IPS-18c (cell line): ENCODE results near the gene CIZ1.
"Not testable (repeated sequence)": the region's sequence is repeated elsewhere in the genome, so short reads cannot be mapped to it uniquely, and the experiment has no call there.

Experiments used
- H3K4me3 ChIP-seq: 2 replicates; pipeline ENCODE4 v1.7.0; 2013; ENCODE audit warnings: low read depth, mild to moderate bottlenecking, low read length, moderate library complexity; ENCODE audit not compliant: insufficient read depth
- H3K9me3 ChIP-seq: one replicate; pipeline ENCODE4 v1.6.1; 2013; ENCODE audit warnings: mild to moderate bottlenecking, low read length, moderate library complexity; ENCODE audit not compliant: control insufficient read depth, insufficient read depth

CIZ1 gene

DNA sequence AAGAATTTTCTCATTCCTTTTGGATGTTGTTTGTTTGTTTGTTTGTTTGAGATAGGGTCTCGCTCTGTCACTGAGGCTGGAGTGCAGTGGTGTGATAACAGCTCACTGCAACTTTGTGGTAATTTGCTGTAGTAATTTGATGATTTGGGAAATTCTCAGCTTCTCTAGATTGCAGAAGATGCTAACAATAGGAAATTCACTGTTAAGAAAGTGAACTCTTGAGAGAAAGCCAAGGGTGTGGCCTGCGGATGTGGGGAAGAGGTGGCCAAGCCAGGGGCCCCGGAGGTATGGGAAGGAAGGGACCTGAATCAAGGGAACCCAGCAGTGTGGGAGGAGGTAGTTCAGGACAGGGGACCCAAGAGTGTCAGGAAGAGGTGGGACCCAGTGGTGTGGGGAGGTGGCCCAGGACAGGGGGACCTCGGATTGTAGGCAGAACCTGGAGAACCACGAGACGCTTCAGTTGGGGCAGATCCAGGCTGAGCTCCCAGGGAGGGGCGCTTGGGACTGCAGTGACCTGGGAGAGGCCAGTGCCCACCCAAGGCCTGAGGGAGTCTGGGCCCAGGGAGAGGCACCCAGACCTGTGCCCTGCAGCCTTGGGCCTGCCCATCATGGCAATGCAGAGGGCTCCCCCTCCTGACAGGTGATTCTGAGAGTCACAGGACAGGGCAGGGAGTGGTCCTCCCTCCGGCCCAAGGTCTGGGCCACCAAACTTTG is 47.7 kb downstream of the CIZ1 start:
- no peaks in the 10 kb centered on the region for H3K9me3 ChIP-seq
- no peak overlapping the region for H3K4me3 ChIP-seq

DNA sequence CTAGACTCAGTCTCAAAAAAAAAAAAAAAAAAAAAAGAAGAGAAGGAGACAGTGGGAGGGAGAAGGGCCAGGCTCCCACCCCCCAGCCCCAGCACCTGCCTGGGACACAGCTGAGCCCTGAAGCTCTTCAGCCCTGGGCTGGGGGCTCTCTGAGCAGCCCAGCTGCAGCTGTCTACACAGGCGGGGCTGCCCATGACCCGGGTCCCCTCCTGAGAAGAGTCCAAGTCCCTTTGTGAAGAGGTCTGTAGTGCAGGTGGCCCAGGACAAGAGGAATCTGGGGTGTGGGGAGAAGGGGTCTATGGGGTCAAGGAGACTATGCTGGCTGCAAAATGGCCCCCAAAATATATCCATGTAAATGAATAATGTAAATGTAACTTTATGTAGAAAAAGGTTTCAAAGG is 48.8 kb downstream of the CIZ1 start:
- no peak overlapping the region for H3K4me3 ChIP-seq
- H3K9me3 ChIP-seq: no peaks in the 10 kb centered on the region

DNA sequence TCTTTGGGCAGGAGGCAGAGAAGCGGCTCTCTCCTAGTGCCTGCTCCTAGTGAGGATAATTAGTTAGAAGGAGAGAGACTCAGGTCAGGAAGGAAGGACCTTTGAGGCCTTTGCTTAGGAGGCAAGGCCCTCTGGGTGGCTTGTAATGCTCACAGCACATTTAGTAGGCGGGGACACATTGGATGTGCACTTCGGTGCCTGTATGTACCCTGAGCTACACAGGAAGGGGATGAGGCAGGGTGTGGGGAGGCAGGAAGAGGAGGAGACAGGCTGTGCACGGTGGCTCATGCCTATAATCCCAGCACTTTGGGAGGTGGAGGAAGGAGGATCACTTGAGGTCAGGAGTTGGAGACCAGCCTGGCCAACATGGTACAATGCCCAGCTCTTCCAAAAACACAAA is 49.3 kb downstream of the CIZ1 start:
- H3K9me3 ChIP-seq: no peaks in the 10 kb centered on the region
- H3K4me3 ChIP-seq: no peak overlapping the region

DNA sequence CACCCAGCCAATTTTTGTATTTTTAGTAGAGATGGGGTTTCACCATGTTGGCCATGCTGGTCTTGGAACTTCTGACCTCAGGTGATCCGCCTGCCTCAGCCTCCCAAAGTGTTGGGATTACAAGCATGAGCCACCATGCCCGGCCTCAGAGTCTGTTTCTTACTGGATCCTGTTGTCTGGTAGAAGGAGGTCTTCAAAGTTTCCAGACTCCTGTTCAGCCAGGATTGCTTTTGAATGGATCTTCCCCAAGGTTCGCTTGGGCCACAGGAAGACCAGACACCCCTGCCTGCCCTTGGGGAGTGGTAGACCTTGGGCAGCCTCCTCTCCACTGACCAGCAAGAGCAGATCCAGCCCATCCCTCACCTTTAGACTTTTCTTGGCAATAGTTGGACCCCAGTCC is 49.8 kb downstream of the CIZ1 start:
- Histone ChIP-seq H3K9me3 (no peaks in the 10 kb centered on the region), H3K4me3 (no peak overlapping the region)

DNA sequence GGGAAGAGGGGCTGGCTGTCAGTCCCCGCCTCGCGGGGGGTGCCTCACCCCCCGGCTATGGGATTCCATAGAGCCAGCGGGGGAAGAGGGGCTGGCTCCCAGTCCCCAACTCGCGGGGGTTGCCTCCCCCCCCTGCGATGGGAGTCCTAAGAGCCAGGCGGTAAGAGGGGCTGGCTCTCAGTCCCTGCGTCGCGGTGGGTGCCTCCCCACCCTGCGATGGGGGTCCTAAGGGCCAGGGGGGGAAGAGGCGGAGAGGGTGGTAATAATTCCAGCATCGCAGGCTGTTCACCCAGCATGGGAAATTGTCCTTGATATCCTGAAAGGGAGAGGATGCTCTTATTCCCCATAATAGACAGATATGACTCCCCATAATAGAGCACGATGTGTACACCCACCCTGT is 51.8 kb downstream of the CIZ1 start:
- H3K9me3 ChIP-seq: no peaks in the 10 kb centered on the region

DNA sequence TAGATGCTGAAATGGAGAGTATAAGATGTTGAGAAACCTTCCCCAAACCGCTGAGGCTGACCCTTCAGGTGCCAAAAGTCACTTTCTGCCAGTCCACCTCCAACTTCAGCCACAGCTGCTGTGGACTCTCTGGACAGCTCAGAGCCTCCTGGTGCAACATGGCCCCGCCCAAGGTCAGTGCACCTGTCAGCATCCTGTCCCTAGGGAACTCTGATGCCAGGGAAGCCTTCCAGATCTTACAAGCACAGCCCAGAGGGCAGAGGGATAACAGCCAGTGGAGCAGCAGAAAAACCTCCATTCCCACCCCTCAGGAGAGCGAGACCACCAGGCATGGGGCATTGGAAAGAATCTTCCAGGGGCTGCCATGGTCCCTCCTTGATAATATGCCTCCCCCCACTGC is 53.4 kb downstream of the CIZ1 start:
- Histone ChIP-seq H3K9me3 (no peaks in the 10 kb centered on the region), H3K4me3 (no peak overlapping the region)

More for the DNA sequence above, 51.8 kb downstream of the CIZ1 start:
- no peak overlapping the region for H3K4me3 ChIP-seq

DNA sequence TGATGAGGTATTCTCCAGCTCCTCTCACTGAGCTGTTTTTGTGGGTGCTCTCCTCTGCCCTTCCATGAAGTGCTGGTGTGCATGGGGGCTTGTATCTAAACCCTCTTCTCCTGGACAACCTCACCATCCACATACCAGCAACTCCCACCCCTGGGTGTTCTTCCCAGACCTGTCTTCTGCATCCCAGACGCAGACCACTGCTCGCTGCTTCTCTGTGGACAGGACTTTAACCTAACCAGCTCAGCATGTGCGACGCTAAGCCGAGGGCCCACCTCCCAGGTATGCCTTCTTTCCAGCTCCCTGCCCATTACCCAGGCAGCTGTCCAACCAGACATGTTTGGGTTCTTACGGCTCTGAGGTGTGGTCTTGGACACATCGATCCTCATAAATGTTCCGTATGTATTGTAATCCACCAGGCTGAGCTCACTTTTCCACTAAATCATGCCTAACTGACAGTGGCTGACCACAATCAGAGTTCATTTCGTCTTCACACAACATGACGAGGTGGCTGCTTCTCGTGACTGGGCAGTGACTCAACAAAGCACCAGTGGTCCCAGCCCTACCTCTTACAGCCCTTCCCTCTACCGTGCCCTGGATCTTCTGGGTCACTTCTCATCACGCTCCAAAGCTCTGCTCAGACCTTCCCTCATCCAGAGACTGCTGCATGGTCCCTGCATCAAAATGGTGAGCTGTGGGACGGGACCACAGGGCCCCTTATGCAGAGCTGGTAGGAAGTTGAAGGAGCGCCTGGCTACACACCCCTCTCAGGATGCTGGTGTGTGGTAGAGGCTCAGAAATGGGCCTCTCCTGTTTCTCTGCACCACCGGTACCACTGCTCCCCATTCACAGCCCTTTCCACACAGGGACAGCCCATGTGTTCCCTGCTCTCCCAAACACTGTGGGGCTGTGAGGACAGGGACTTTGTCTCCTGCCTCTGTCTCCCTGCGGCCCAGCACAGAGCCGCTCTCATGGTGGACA is 54.3 kb downstream of the CIZ1 start:
- Histone ChIP-seq H3K9me3 (no peaks in the 10 kb centered on the region), H3K4me3 (no peak overlapping the region)

DNA sequence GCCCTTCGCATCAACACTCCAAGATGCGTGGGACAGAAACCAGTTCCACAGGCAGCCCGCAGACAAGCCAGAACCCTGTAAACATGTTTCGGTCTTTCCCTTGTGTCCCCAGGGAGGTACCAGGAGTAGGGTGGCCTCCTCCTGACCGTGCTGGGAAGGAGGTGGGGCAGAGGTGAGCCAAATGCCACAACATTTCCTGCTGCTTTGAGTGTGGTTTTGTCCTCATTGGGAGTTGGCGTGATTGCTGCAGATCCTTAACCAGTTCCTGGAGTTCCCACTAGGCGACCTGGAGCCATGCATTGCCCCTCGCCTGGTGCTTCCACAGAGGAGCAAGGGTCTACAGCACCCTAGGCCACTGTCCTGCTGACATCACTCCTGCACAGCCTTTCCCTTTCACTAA is 55.8 kb downstream of the CIZ1 start:
- not testable (repeated sequence) for H3K4me3 ChIP-seq, H3K9me3 ChIP-seq

DNA sequence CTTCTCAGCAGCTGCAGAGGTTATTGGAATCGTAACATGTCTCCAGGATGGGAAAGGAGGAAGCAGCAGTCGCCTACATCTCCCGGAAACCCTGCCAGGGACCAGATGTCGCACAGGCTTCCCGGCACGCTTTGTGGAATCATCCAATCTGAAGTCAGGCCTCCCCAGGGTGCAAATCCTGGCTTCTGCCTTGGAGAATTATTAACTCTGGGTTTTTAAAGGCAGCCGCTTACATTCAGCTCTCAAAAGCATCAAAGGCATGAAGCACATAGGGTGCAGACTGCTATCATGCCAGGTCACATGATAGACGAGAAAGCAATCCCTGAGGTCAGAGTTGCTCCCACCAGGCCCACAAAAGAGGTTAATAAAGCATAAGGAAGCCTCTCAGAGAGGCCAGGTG is 59.2 kb downstream of the CIZ1 start:
- not testable (repeated sequence) for H3K4me3 ChIP-seq, H3K9me3 ChIP-seq

DNA sequence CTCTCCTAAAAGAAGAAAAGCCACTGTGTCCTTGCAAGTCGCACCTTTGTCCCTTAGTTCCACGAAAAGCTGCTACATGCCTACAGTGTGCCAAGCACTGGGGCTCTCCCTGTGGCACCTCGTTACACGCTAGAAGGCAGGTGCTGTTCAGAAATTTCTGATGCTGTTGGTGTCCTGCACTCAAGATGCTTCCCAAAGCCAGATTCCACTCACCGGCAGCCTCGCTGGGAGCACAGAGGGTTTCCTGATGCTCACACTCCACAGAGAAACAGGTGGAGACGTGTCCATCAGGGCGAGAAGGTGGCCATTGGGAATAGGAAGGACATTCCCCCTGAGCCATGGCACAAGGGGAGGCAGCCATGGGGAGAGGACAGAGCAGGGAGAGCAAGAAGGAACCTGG is 60.0 kb downstream of the CIZ1 start:
- H3K9me3 ChIP-seq, H3K4me3 ChIP-seq: not testable (repeated sequence)

DNA sequence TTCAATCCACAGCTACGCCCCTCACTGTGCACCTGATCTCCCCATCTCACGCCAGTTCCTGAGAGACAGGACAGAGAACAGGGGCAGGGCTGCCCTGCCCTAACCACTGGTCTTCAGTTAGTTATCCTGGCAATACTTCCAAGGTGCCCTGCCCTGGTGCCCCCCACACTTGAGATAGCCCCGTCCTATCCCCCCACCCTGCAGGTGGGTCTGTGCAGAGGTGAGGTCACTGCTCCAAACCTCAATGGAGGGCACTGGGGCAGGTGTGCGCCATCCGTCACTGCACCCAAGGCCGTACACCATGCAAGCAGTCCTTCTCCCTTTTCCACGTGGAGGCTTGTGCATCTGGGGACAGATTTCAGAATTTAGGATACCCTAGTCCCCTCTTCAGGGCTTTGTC is 60.7 kb downstream of the CIZ1 start:
- not testable (repeated sequence) for H3K4me3 ChIP-seq, H3K9me3 ChIP-seq

DNA sequence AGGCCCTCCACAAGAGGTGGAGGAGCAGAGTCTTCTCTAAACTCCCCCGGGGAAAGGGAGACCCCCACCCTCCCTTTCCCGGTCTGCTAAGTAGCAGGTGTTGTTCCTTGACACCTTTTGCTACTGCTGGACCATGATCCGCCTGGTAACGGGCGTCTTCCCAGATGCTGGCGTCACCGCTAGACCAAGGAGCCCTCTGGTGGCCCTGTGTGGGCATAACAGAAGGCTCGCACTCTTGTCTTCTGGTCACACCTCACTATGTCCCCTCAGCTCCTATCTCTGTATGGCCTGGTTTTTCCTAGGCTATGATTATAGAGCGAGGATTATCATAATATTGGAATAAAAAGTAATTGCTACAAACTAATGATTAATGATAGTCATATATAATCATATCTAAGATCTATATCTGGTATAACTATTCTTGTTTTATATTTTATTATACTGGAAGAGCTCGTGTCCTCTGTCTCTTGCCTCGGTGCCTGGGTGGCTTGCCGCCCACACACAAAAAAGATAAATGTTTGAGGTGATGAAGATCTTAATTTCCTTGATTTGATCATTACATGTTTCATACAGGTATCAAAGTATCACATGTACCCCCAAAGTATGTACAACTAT is 61.3 kb downstream of the CIZ1 start:
- H3K9me3 ChIP-seq, H3K4me3 ChIP-seq: not testable (repeated sequence)

DNA sequence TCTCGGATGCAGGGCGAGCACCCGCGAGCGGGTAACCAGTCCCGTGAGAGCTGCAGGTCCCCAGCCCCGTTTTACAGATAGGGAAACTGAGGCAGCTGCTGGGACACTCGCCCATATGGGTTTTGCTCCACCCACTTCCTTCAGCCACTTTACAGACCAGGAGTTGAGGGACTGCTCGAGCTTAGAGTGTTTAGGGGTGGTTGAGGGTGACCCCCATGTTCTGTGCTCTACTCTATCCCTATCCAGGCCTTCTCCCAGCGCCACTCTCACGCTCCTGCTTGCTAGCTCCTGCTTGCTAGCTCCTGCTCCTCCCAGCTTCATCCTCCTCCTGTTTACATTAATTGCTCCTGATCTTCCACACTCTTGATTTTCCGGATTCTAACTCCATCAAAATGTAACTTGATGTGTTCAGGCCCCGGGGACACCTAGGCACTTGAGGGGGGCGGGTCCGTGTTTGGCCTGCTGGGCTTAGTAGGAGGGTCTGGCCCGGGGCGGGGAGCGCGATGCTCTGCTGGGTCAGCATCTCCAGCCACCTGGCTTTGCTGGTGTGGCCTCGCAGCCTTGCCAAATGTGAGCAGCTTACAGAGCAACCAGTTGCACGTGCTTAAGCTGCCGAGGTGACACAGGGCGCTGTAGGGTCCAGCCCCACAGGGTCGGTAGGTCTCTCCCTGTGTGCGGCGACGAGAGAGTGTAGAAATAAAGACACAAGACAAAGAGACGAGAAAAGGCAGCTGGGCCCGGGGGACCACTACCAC is 62.4 kb downstream of the CIZ1 start:
- H3K4me3 ChIP-seq: peak overlapping the region; percentile 98
- H3K9me3 ChIP-seq: no peaks in the 10 kb centered on the region

DNA sequence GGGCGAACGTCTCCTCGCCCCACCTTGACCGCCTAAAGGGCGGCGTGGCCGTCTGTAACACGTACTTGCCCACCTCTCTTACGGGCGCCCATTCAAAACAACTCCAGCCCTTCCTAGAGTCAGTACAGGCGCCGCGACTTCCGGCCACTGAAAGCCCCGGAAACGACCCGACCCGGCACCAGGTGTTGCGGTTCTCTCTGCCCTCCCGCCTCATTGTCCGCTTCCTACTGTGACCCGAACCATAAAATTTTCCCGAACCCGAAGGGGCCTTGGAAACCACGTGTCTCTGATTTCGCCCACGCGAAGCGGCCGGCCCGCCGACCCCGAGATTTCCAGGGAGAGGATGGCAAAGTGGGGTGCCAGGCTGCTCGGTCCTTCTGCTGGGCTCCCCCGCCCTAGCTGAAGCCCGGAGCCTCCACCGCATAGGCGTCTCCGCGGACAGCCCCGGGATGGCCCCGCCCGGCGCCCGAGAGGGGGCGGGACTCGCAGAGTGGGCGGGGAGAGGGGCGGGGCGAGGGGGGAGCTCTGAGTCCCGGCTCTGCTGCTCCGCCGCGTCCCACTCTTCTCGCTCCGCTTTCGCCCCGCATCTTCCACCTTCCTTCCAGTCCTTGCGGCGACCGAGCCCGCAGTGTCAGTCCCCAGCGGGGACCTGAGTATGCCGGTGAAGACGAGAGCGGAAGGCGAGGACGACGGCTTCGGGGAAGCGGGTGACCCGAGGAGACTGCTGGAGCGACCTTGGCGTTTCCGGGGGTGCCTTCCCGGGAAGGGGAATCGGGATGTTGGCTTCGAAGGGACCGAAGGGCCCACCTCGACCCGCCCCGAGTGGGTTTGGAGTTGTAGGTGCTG is 63.2 kb downstream of the CIZ1 start:
- H3K4me3 ChIP-seq: peak overlapping the region; percentile 98
- no peaks in the 10 kb centered on the region for H3K9me3 ChIP-seq

DNA sequence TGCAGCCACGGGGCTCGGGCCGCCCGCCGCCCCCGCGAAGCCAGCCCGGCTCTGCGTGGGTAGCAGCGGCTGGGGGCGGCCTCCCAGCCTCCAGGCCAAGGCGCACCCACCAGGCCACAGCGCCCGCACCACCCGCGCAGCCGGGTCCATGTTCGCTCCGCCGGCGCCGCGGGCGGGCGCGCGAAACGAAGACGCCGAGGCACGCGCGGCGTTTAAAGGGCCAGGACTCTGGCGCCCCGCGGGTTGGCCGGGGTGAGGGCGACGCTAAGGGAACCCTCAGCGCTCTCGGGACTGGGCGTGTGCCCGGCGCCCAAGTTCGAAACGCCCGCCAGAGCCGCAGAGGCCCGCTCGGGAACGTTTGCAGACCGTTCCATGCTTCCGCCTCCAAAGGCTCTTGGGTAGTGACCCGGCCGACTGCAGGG is 63.8 kb downstream of the CIZ1 start, which contains the start of gene PTGES2:
PTGES2 (minus strand) TSS at position 162 of the 422 bp plus-strand sequence; CDS start at position 150, 12 bp downstream.
- H3K9me3 ChIP-seq: no peaks in the 10 kb centered on the region

DNA sequence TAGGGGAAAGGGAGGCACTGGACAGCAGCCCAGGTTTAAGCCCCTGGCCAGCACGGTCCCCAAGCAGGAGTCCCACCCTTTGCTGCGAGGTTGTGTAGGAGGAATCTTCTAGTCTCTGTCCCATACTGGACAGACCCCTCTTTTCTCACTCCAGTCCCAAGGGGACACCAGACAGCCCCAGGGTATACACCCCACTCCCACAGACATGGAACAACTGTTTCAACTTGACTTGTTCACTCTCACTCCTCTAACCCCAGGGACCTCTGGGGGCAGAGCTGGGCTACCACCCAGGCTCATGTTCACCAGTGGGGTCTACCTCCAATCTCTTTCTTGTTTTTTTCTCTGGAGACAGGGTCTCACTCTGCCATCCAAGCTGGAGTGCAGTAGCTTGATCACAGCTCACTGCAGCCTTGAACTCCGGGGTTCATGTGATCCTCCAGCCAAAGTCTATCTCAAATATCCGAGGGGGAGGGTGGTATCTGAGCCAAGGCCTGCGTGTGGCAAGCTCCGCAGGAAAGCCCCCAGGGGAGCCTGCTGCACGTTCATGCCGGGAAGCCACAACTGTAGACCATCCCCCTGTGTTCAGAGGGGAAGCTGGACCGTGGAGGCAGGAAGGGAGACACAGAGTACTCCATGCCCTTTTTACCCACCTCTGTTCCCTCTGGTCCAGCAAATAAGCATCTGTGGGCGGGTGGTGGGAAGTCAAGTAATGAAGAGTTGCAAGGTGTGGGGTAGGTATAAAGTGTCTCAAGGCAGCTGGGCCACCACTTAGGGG is 65.6 kb downstream of the CIZ1 start:
- Histone ChIP-seq H3K4me3 (no peak overlapping the region; the same call in 1 of the 2 replicates), H3K9me3 (no peaks in the 10 kb centered on the region)

More for the DNA sequence above, 63.8 kb downstream of the CIZ1 start, which contains the start of gene PTGES2:
- H3K4me3 ChIP-seq: peak within 1 kb of the TSS; percentile 98
